Neural crest cell (in vitro differentiated cells): ENCODE data around the gene SIRPA. TPM values are rescaled to one million over a fixed set of nuclear protein-coding genes. Genes with fewer than 3 reads are reported as not detected.

Experiments used
- DNase-seq: peaks from one replicate; pipeline ENCODE4 v3.0.0; 2021; ENCODE audit warnings: low read depth, mixed read lengths, low spot score
- H3K27ac Mint-ChIP-seq: one replicate; pipeline ENCODE4 v1.8.0; 2021; ENCODE audit warnings: mild to moderate bottlenecking, mixed read lengths; ENCODE audit not compliant: unreplicated experiment
- H3K27me3 Mint-ChIP-seq: 2 replicates; pipeline ENCODE4 v1.8.0; 2021; ENCODE audit warnings: low read depth, mild to moderate bottlenecking, mixed read lengths
- H3K36me3 Mint-ChIP-seq: 2 replicates; pipeline ENCODE4 v1.8.0; 2021; ENCODE audit warnings: low read depth, mild to moderate bottlenecking, mixed read lengths
- H3K4me1 Mint-ChIP-seq: 2 replicates; pipeline ENCODE4 v1.8.0; 2021; ENCODE audit warnings: mixed read lengths
- H3K4me3 Mint-ChIP-seq: one replicate; pipeline ENCODE4 v1.8.0; 2021; ENCODE audit warnings: mild to moderate bottlenecking, mixed read lengths
- H3K9me3 Mint-ChIP-seq: 2 replicates; pipeline ENCODE4 v1.8.0; 2021; ENCODE audit warnings: mixed read lengths
- total RNA-seq: library from RNA; stranded (reverse); gene quantifications from 2 replicates; pipeline ENCODE4 v1.2.1, GENCODE V29; 2021
- TF ChIP-seq, protein P1 (sequence below): fragments of 200-600 bp; sonication (generic); conservative IDR thresholded peaks from 2 replicates; pipeline ENCODE4 v1.5.0; 2021; ENCODE audit warnings: antibody characterized with exemption, mild to moderate bottlenecking

SIRPA gene
- total RNA-seq, 1 donor from 2014 or later = 10.2 TPM

- Mint-ChIP-seq H3K27ac (no peak overlapping the region), H3K4me1 (no peaks in the 10 kb centered on the region), H3K27me3 (peaks cover 17% of the 10 kb centered on the region), H3K4me3 (no peak overlapping the region), H3K36me3 (no peaks in the 10 kb centered on the region), H3K9me3 (no peaks in the 10 kb centered on the region)
- TF ChIP-seq, protein P1, sequence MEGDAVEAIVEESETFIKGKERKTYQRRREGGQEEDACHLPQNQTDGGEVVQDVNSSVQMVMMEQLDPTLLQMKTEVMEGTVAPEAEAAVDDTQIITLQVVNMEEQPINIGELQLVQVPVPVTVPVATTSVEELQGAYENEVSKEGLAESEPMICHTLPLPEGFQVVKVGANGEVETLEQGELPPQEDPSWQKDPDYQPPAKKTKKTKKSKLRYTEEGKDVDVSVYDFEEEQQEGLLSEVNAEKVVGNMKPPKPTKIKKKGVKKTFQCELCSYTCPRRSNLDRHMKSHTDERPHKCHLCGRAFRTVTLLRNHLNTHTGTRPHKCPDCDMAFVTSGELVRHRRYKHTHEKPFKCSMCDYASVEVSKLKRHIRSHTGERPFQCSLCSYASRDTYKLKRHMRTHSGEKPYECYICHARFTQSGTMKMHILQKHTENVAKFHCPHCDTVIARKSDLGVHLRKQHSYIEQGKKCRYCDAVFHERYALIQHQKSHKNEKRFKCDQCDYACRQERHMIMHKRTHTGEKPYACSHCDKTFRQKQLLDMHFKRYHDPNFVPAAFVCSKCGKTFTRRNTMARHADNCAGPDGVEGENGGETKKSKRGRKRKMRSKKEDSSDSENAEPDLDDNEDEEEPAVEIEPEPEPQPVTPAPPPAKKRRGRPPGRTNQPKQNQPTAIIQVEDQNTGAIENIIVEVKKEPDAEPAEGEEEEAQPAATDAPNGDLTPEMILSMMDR = no peak
- DNase-seq = no peak
Observed at GRCh38 chr20:1939270-1939595, 44.0 kb downstream of the SIRPA start.

DNA sequence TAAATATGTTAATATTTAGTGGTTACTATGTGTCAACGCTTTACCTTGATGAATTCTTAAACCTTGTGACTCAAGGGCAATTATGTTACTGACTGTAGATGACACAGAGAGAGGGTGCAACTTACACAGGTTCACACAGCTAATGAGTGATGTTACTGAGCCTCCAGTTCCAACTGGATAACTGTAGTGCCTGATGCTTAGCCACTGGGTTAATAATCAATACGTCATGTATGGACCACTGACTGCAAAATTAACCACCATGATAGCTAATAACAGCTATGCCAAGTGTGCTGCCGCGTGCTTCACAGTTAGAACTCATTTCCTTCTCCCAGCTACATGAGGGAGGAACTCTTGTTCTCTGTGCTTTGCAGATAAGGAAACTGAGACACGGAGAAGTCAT, 45.4 kb downstream of the SIRPA start:
- TF ChIP-seq, protein P1 = no peak
- no peaks in the 10 kb centered on the region for H3K36me3 Mint-ChIP-seq
- no peak for DNase-seq
- H3K4me1 Mint-ChIP-seq = no peaks in the 10 kb centered on the region
- peaks cover 31% of the 10 kb centered on the region for H3K27me3 Mint-ChIP-seq
- H3K27ac Mint-ChIP-seq = no peak overlapping the region
- no peak overlapping the region for H3K4me3 Mint-ChIP-seq
- H3K9me3 Mint-ChIP-seq = no peaks in the 10 kb centered on the region

DNA sequence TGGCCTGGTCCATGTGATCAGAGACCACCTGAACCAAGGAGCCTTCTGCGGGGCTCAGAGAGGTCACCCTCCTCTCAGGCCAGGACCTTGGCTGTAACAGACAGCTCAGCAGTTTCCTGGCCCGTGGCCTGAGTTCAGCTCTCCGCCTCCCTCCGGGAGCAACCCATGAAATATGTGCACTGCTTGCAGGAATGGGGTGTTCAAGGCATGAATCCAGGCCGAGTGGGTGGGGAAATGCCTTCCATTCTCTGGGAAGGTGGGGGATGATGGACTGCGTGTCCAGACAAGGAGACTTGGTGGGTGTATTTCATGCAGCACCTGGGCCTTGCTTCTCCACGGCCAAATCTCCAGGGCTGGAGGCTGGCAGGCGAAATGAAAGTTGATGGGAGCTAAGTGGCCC, 46.0 kb downstream of the SIRPA start:
- peaks cover 36% of the 10 kb centered on the region for H3K27me3 Mint-ChIP-seq
- H3K27ac Mint-ChIP-seq = no peak overlapping the region
- H3K4me1 Mint-ChIP-seq = no peaks in the 10 kb centered on the region
- TF ChIP-seq, protein P1 = no peak
- H3K4me3 Mint-ChIP-seq = no peak overlapping the region
- H3K36me3 Mint-ChIP-seq = no peaks in the 10 kb centered on the region
- no peak for DNase-seq
- H3K9me3 Mint-ChIP-seq = no peaks in the 10 kb centered on the region

GRCh38 chr20:1942061-1942460, 46.9 kb downstream of the SIRPA start:
- no peak overlapping the region for H3K4me3 Mint-ChIP-seq
- H3K27ac Mint-ChIP-seq = no peak overlapping the region
- DNase-seq = no peak
- H3K27me3 Mint-ChIP-seq = peaks cover 43% of the 10 kb centered on the region
- H3K9me3 Mint-ChIP-seq = no peaks in the 10 kb centered on the region
- TF ChIP-seq, protein P1 = no peak
- no peaks in the 10 kb centered on the region for H3K36me3 Mint-ChIP-seq
- peaks cover 6% of the 10 kb centered on the region for H3K4me1 Mint-ChIP-seq

DNA sequence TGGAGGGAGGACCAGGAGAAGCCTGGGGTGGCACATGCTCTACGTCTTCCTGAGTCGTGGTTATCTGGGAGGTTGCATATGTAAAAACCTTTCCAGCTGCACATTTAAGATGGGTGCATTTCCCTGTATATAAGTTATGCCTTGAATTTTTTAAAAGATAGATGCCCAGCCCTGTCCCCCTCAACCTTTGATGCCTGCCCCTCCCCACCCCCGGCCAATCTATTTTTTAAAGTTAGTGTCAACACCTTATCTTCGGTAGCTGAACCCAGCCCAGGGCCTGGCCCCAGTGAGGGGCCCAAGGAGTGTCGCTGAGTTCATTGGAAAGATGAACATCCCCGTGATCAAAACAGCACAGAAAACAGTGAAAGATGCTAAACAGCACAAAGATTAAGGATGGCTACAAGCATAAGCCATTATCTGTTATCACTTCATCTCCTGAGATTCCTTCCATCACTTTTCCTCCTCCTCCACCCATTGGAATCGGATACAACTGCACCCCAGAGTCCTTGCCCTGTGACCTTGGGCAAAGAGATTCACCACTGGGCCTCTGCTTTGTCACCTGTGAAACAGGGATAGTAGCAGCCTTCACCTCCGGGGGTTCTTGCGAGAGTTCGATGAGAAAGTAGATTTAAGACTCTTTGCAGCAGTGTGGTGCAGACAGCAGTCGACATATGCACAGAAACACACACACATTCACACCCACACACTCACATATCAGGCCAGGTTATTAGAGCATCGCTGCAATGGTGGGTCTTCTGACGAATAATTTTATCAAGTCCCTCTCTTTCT, 47.5 kb downstream of the SIRPA start:
- H3K36me3 Mint-ChIP-seq = no peaks in the 10 kb centered on the region
- H3K27me3 Mint-ChIP-seq = peaks cover 48% of the 10 kb centered on the region
- no peak for DNase-seq
- TF ChIP-seq, protein P1 = no peak
- H3K4me1 Mint-ChIP-seq = peaks cover 9% of the 10 kb centered on the region
- H3K9me3 Mint-ChIP-seq = no peaks in the 10 kb centered on the region
- H3K27ac Mint-ChIP-seq = no peak overlapping the region
- no peak overlapping the region for H3K4me3 Mint-ChIP-seq
